ENCODE measurements around the gene PRDM11. TPM values are rescaled to one million over a fixed set of nuclear protein-coding genes. Genes with fewer than 3 reads are reported as not detected.

The PRDM11 gene
- total and polyA plus RNA-seq, 2 of the 4 experiments (the other 2 are of a cell fraction): 2.2 to 2.7 TPM

GRCh38 chr11:45225277-45225676 lies 78.8 kb downstream of the PRDM11 start:
- Histone ChIP-seq H3K18ac (ENCODE audit: low read depth, low read length) (no peak overlapping the region), H2BK15ac (ENCODE audit: low read depth, low read length) (no peak overlapping the region)

More at GRCh38 chr11:45225277-45225676, 78.8 kb downstream of the PRDM11 start:
- Histone ChIP-seq H3K9ac (ENCODE audit: low read depth, low read length) (no peak overlapping the region), H3K23ac (ENCODE audit: low read depth, low read length) (no peak overlapping the region), H3K27ac (ENCODE audit: insufficient read depth, low read length) (no peak overlapping the region), H3K9me3 (ENCODE audit: control insufficient read depth, insufficient read depth, low read length) (no peaks in the 10 kb centered on the region), H2AFZ (replicated peaks; ENCODE audit: low read length, poor library complexity) (no peak overlapping the region), H2BK20ac (ENCODE audit: low read depth, low read length) (no peak overlapping the region), H4K8ac (ENCODE audit: low read depth in 2 of 2, low read length in 2 of 2) (no peak overlapping the region), H3K79me1 (ENCODE audit: low read depth in 1 of 2, low read length in 2 of 2) (no peaks in the 10 kb centered on the region), H4K91ac (ENCODE audit: insufficient read depth, low read depth, low read length) (no peak overlapping the region), H3K4me2 (ENCODE audit: low read depth, low read length) (no peak overlapping the region), H3K27me3 (ENCODE audit: control insufficient read depth, insufficient read depth, low read length) (no peaks in the 10 kb centered on the region), H3K4me3 (ENCODE audit: insufficient read depth, low read depth, low read length) (no peak overlapping the region), H2AK9ac (replicated peaks; ENCODE audit: low read depth, low read length, poor library complexity) (no peak overlapping the region), H2BK120ac (ENCODE audit: low read depth, low read length) (no peak overlapping the region), H3K4ac (ENCODE audit: low read depth, low read length) (no peak overlapping the region), H4K5ac (ENCODE audit: low read depth, low read length) (no peak overlapping the region), H3K4me1 (ENCODE audit: control insufficient read depth, insufficient read depth, low read length) (no peaks in the 10 kb centered on the region), H3K56ac (ENCODE audit: extremely low read depth, insufficient read depth, low read length) (no peak overlapping the region), H3K14ac (replicated peaks; ENCODE audit: low read depth, low read length) (no peak overlapping the region), H4K20me1 (ENCODE audit: insufficient read depth, low read length) (no peaks in the 10 kb centered on the region), H2AK5ac (ENCODE audit: low read depth, low read length) (no peak overlapping the region), H3K36me3 (ENCODE audit: control insufficient read depth, insufficient read depth, low read length) (peaks cover 11% of the 10 kb centered on the region), H3K9me1 (ENCODE audit: insufficient read depth, low read length) (no peaks in the 10 kb centered on the region), H2BK5ac (ENCODE audit: low read depth, low read length, poor library complexity, severe bottlenecking) (no peak overlapping the region)
- in situ Hi-C loops (cut with MboI; ENCODE audit: low sequenced_read_pairs): no loop called here
- no peak for ATAC-seq (ENCODE audit: low read depth)
- ChIA-PET CTCF (no interaction called here), POLR2A (ENCODE audit: unreplicated experiment) (no interaction called here)
- no CpG with 5 or more reads among the region's 1 CpG for WGBS, 2 experiments (ENCODE audit: extremely low coverage in 2 of 2, insufficient read length in 1 of 2)
- dilution Hi-C loops (cut with HindIII; ENCODE audit: low sequenced_read_pairs, unreplicated experiment): no loop called here
- DNase-seq: no peak
- BruUV-seq (replicated peaks): no TSS peak
- TF ChIP-seq NFE2L2 (IDR thresholded peaks at IDR 0.05; ENCODE audit: low read depth, low read length): no peak
- no peak for TF ChIP-seq BHLHE40 (IDR thresholded peaks at IDR 0.05; ENCODE audit: low read depth, low read length)
- TF ChIP-seq USF2 (IDR thresholded peaks at IDR 0.05; ENCODE audit: low read depth, low read length): no peak
- no peak for TF ChIP-seq RFX5 (IDR thresholded peaks at IDR 0.05; ENCODE audit: low read depth, low read length)
- no peak for TF ChIP-seq ELK1 (IDR thresholded peaks at IDR 0.05; ENCODE audit: borderline replicate concordance, low read depth, low read length)
- no peak for TF ChIP-seq MAZ (IDR thresholded peaks at IDR 0.05; ENCODE audit: borderline replicate concordance, low read depth, low read length)
- no peak for TF ChIP-seq MXI1 (IDR thresholded peaks at IDR 0.05; ENCODE audit: borderline replicate concordance, low read depth, low read length)
- no peak for TF ChIP-seq CHD1 (IDR thresholded peaks at IDR 0.05; ENCODE audit: low read depth, low read length)
- TF ChIP-seq CTCF (conservative IDR thresholded peaks at IDR 0.05; ENCODE audit: low read depth, low read length): no peak
- no peak for TF ChIP-seq MAFK (IDR thresholded peaks at IDR 0.05; ENCODE audit: low read depth, low read length)
- intact Hi-C loops (cut with micrococcal nuclease): no loop called here
